Left cardiac atrium (tissue), 4 donors: ENCODE data around the gene PHACTR1. TPM values are rescaled to one million over a fixed set of nuclear protein-coding genes. Genes with fewer than 3 reads are reported as not detected.

ENCODE experiments used
- ATAC-seq, 2 donors: fragments of 200-7000 bp; cut with Tn5 transposase; one replicate each; pipeline ENCODE4 v1.9.1; 2020; ENCODE audit warnings: mild to moderate bottlenecking in 2 of 2, moderate library complexity in 2 of 2
- DNase-seq: peaks from one replicate; pipeline ENCODE4 v3.0.0-alpha.2; 2020
- intact Hi-C, 2 donors: fragments of 100-400 bp; cut with DNase I; formaldehyde crosslinking; loops; one replicate each; pipeline versions ENCODE4 v1.14.1 to v1.15.1; 2022 to 2023
- total RNA-seq, 2 donors: library from RNA; stranded (reverse); fragmentation: NEBNext Ultra II Directional; extraction: Animal tissue kit (Norgen Biotek cat#: 25700); gene quantifications; one replicate each; pipeline ENCODE4 v1.2.1, GENCODE V29; 2021
- donor health status: DM: no; HTN: yes; CAD: no.
- donor health status: DM: no; HTN: yes; CAD: no; lungs with severe emphysema.
- donor health status: DM: yes; HTN: yes; CAD: no.
- donor health status: Dilated cardiomyopathy.

Gene PHACTR1
- total RNA-seq, 2 donors from 2014 or later = 12.2 to 16.0 TPM

GRCh38 chr6:12962987-12963386 is 246.4 kb downstream of the PHACTR1 start:
- ATAC-seq = no peak
- intact Hi-C loops = no loop called here
- DNase-seq = no peak

GRCh38 chr6:12963567-12963966 is 247.0 kb downstream of the PHACTR1 start:
- ATAC-seq (peak; percentile 34 to 52), DNase-seq (no peak)
- intact Hi-C loops = no loop called here

GRCh38 chr6:12967686-12968085 is 251.1 kb downstream of the PHACTR1 start:
- intact Hi-C loops = loop anchor here in 1 of 2 donors (5.0 kb wide), 1 partner anchor 40 kb away; no protein-coding TSS in a partner anchor
- ATAC-seq = no peak

GRCh38 chr6:12968290-12968689 is 251.7 kb downstream of the PHACTR1 start:
- intact Hi-C loops = loop anchor here in 1 of 2 donors (5.0 kb wide), 1 partner anchor 39 kb away; no protein-coding TSS in a partner anchor
- no peak for ATAC-seq

More at GRCh38 chr6:12967686-12968085, 251.1 kb downstream of the PHACTR1 start:
- no peak for DNase-seq

GRCh38 chr6:12968839-12969558 is 252.4 kb downstream of the PHACTR1 start:
- no peak for ATAC-seq

More at GRCh38 chr6:12968290-12968689, 251.7 kb downstream of the PHACTR1 start:
- DNase-seq = no peak

GRCh38 chr6:12969966-12970365 is 253.4 kb downstream of the PHACTR1 start:
- ATAC-seq = no peak
- intact Hi-C loops = loop anchor here in 1 of 2 donors (5.0 kb wide), 1 partner anchor 37 kb away; no protein-coding TSS in a partner anchor
- DNase-seq = no peak

More at GRCh38 chr6:12968839-12969558, 252.4 kb downstream of the PHACTR1 start:
- no peak for DNase-seq
- intact Hi-C loops = loop anchor here in 1 of 2 donors (5.0 kb wide), 1 partner anchor 38 kb away; no protein-coding TSS in a partner anchor

- peak; percentile 41 to 46 for ATAC-seq
- intact Hi-C loops = no loop called here
These were observed 256.8 kb downstream of the PHACTR1 start for GRCh38 chr6:12973386-12973785.

GRCh38 chr6:12974551-12974950 is 258.0 kb downstream of the PHACTR1 start:
- no peak for ATAC-seq
- intact Hi-C loops = no loop called here
- no peak for DNase-seq

More at GRCh38 chr6:12973386-12973785, 256.8 kb downstream of the PHACTR1 start:
- DNase-seq = no peak

GRCh38 chr6:12976366-12976765 is 259.8 kb downstream of the PHACTR1 start:
- DNase-seq = no peak
- intact Hi-C loops = no loop called here
- ATAC-seq = no peak

- no peak for ATAC-seq
- DNase-seq = no peak
- intact Hi-C loops = no loop called here
These were observed 260.6 kb downstream of the PHACTR1 start for GRCh38 chr6:12977206-12977605.

- intact Hi-C loops = no loop called here
These were observed 261.2 kb downstream of the PHACTR1 start for GRCh38 chr6:12977806-12978205.

GRCh38 chr6:12980741-12981140 is 264.2 kb downstream of the PHACTR1 start:
- no peak for ATAC-seq
- DNase-seq = no peak
- intact Hi-C loops = no loop called here

More at GRCh38 chr6:12977806-12978205, 261.2 kb downstream of the PHACTR1 start:
- ATAC-seq = no peak
- DNase-seq = no peak

- DNase-seq = no peak
- ATAC-seq = no peak
- intact Hi-C loops = no loop called here
These were observed 268.2 kb downstream of the PHACTR1 start for GRCh38 chr6:12984776-12985175.

- ATAC-seq (no peak), DNase-seq (no peak)
- intact Hi-C loops = no loop called here
These were observed 271.2 kb downstream of the PHACTR1 start for GRCh38 chr6:12987783-12988182.

- no peak for ATAC-seq
- intact Hi-C loops = no loop called here
- DNase-seq = no peak
These were observed 273.6 kb downstream of the PHACTR1 start for GRCh38 chr6:12990162-12990561.

GRCh38 chr6:12991435-12991834 is 274.9 kb downstream of the PHACTR1 start:
- no peak for DNase-seq
- intact Hi-C loops = no loop called here
- ATAC-seq = no peak

GRCh38 chr6:12992770-12993169 is 276.2 kb downstream of the PHACTR1 start:
- intact Hi-C loops = no loop called here
- no peak for DNase-seq
- ATAC-seq = no peak

- DNase-seq = no peak
- ATAC-seq = no peak
- intact Hi-C loops = no loop called here
These were observed 276.8 kb downstream of the PHACTR1 start for GRCh38 chr6:12993283-12993898.

GRCh38 chr6:12995419-12995818 is 278.9 kb downstream of the PHACTR1 start:
- DNase-seq = no peak
- intact Hi-C loops = no loop called here
- ATAC-seq = no peak

GRCh38 chr6:13000537-13000936 is 284.0 kb downstream of the PHACTR1 start:
- ATAC-seq (no peak), DNase-seq (no peak)
- intact Hi-C loops = no loop called here
